Hematopoietic multipotent progenitor cell (in vitro differentiated cells): ENCODE data around the gene ALOX5AP. TPM values are rescaled to one million over a fixed set of nuclear protein-coding genes. Genes with fewer than 3 reads are reported as not detected.

ENCODE experiments used
- DNase-seq, 3 donors: peaks; one replicate each; pipeline ENCODE4 v3.0.0-alpha.2; 2011 to 2015; ENCODE audit warnings: low read depth in 2 of 3, low spot score in 2 of 3
- total RNA-seq: library from RNA; depleted of rRNA; stranded (reverse); fragments of >200 nt; gene quantifications from one replicate; pipeline ENCODE4 v1.2.3, GENCODE V29; 2012

The ALOX5AP gene
- total RNA-seq, 1 donor = 6.5 TPM

- DNase-seq = peak in 2 of 3 donors; percentile 51 to 67
Observed at GRCh38 chr13:30712536-30713532, 22.5 kb upstream of the ALOX5AP start.

GRCh38 chr13:30714629-30715371, 20.5 kb upstream of the ALOX5AP start:
- no peak for DNase-seq

- DNase-seq = no peak
Observed at GRCh38 chr13:30715372-30715756, 20.0 kb upstream of the ALOX5AP start.

- no peak for DNase-seq
Observed at GRCh38 chr13:30715837-30716236, 19.5 kb upstream of the ALOX5AP start.

- DNase-seq = no peak
Observed at GRCh38 chr13:30718661-30719524, 16.4 kb upstream of the ALOX5AP start.

- DNase-seq = no peak
Observed at GRCh38 chr13:30719525-30719914, 15.8 kb upstream of the ALOX5AP start.

- DNase-seq = peak in 1 of 3 donors; percentile 75
Observed at GRCh38 chr13:30720172-30720869, 15.0 kb upstream of the ALOX5AP start.

GRCh38 chr13:30721936-30722335, 13.4 kb upstream of the ALOX5AP start:
- no peak for DNase-seq

- DNase-seq = no peak
Observed at GRCh38 chr13:30722361-30722760, 13.0 kb upstream of the ALOX5AP start.

GRCh38 chr13:30724778-30725177, 10.6 kb upstream of the ALOX5AP start:
- DNase-seq = no peak

- DNase-seq = no peak
Observed at GRCh38 chr13:30725326-30726085, 9.8 kb upstream of the ALOX5AP start.

- DNase-seq = no peak
Observed at GRCh38 chr13:30726192-30726591, 9.2 kb upstream of the ALOX5AP start.

GRCh38 chr13:30727491-30728355, 7.6 kb upstream of the ALOX5AP start:
- no peak for DNase-seq

- no peak for DNase-seq
Observed at GRCh38 chr13:30729801-30730200, 5.5 kb upstream of the ALOX5AP start.

GRCh38 chr13:30730526-30730925, 4.8 kb upstream of the ALOX5AP start:
- DNase-seq = no peak

- DNase-seq = no peak
Observed at GRCh38 chr13:30731361-30732045, 3.8 kb upstream of the ALOX5AP start.

GRCh38 chr13:30732046-30732390, 3.3 kb upstream of the ALOX5AP start:
- no peak for DNase-seq

- DNase-seq = no peak
Observed at GRCh38 chr13:30734439-30734838, 904 bp upstream of the ALOX5AP start.
